IMR-90 (cell line): ENCODE measurements around the gene PLAGL1. TPM values are rescaled to one million over a fixed set of nuclear protein-coding genes. Genes with fewer than 3 reads are reported as not detected.

Experiments
- ATAC-seq: fragments of 200-7000 bp; cut with Tn5 transposase; 2 replicates; pipeline ENCODE4 v1.9.1; 2020; ENCODE audit warnings: low read depth, mild to moderate bottlenecking, moderate library complexity
- BruUV-seq: library from RNA; stranded (reverse); fragments of 400-500 nt; replicated peaks from 2 replicates; lab custom pipeline; 2021; lab: Mats Ljungman, UMichigan
- CTCF ChIA-PET: fragments of 300-600 bp; formaldehyde crosslinking; extraction: SDS; loops from one replicate; lab custom pipeline; 2021; ENCODE audit warnings: antibody characterized with exemption; lab: Yijun Ruan, JAX
- POLR2A ChIA-PET: fragments of 300-600 bp; sonication (Branson Sonifier 250); formaldehyde crosslinking; loops from one replicate; lab custom pipeline; 2022; ENCODE audit warnings: antibody characterized with exemption; ENCODE audit not compliant: unreplicated experiment; lab: Charles Lee
- DNase-seq: peaks from one replicate; pipeline ENCODE4 v3.0.0; 2013
- H2AFZ ChIP-seq: replicated peaks from 2 replicates; pipeline ENCODE3; 2013; ENCODE audit warnings: low read length, mild to moderate bottlenecking; ENCODE audit not compliant: poor library complexity
- H2AK5ac ChIP-seq: 2 replicates; pipeline ENCODE4 v1.6.1; 2013; ENCODE audit warnings: low read depth, low read length, inconsistent platforms
- H2AK9ac ChIP-seq: replicated peaks from 2 replicates; pipeline ENCODE3; 2013; ENCODE audit warnings: mild to moderate bottlenecking, low read depth, low read length, moderate library complexity; ENCODE audit not compliant: poor library complexity
- H2BK120ac ChIP-seq: 2 replicates; pipeline ENCODE4 v1.6.1; 2013; ENCODE audit warnings: low read depth, low read length, inconsistent platforms
- H2BK15ac ChIP-seq: 3 replicates; pipeline ENCODE4 v1.6.1; 2013; ENCODE audit warnings: low read depth, low read length, inconsistent platforms
- H2BK20ac ChIP-seq: 2 replicates; pipeline ENCODE4 v1.6.1; 2013; ENCODE audit warnings: low read depth, mild to moderate bottlenecking, inconsistent platforms, low read length, moderate library complexity
- H2BK5ac ChIP-seq: 2 replicates; pipeline ENCODE4 v1.6.1; 2013; ENCODE audit warnings: mild to moderate bottlenecking, low read depth, low read length, inconsistent platforms; ENCODE audit not compliant: poor library complexity, severe bottlenecking
- H3K14ac ChIP-seq: replicated peaks from 2 replicates; pipeline ENCODE4 v1.6.1; 2013; ENCODE audit warnings: low read depth, low read length, inconsistent platforms
- H3K18ac ChIP-seq: 2 replicates; pipeline ENCODE4 v1.6.1; 2013; ENCODE audit warnings: low read depth, low read length, control low read depth
- H3K23ac ChIP-seq: 2 replicates; pipeline ENCODE4 v1.6.1; 2013; ENCODE audit warnings: low read depth, low read length, inconsistent platforms
- H3K27ac ChIP-seq: 2 replicates; pipeline ENCODE4 v1.5.1; 2013; ENCODE audit warnings: mild to moderate bottlenecking, control low read depth, low read length; ENCODE audit not compliant: insufficient read depth
- H3K27me3 ChIP-seq: 2 replicates; pipeline ENCODE4 v1.6.1; 2013; ENCODE audit warnings: low read length; ENCODE audit not compliant: control insufficient read depth, insufficient read depth
- H3K36me3 ChIP-seq: 2 replicates; pipeline ENCODE4 v1.6.1; 2013; ENCODE audit warnings: low read length, mixed read lengths; ENCODE audit not compliant: control insufficient read depth, insufficient read depth
- H3K4ac ChIP-seq: 2 replicates; pipeline ENCODE4 v1.6.1; 2013; ENCODE audit warnings: low read depth, low read length, inconsistent platforms
- H3K4me1 ChIP-seq: 2 replicates; pipeline ENCODE4 v1.6.1; 2013; ENCODE audit warnings: low read length, mixed read lengths; ENCODE audit not compliant: control insufficient read depth, insufficient read depth
- H3K4me2 ChIP-seq: 2 replicates; pipeline ENCODE4 v1.6.1; 2013; ENCODE audit warnings: low read depth, mild to moderate bottlenecking, control low read depth, low read length, moderate library complexity
- H3K4me3 ChIP-seq: 2 replicates; pipeline ENCODE4 v1.5.1; 2013; ENCODE audit warnings: low read depth, mild to moderate bottlenecking, control low read depth, low read length, moderate library complexity; ENCODE audit not compliant: insufficient read depth
- H3K56ac ChIP-seq: 2 replicates; pipeline ENCODE4 v1.6.1; 2013; ENCODE audit warnings: low read length, inconsistent platforms; ENCODE audit not compliant: insufficient read depth; ENCODE audit errors: extremely low read depth
- H3K79me1 ChIP-seq, 2 experiments: 2 replicates each; pipeline ENCODE4 v1.6.1; 2013; ENCODE audit warnings: low read length in 2 of 2, inconsistent platforms in 1 of 2, low read depth in 1 of 2
- H3K9ac ChIP-seq: 2 replicates; pipeline ENCODE4 v1.6.1; 2013; ENCODE audit warnings: low read depth, low read length, control low read depth
- H3K9me1 ChIP-seq: 2 replicates; pipeline ENCODE4 v1.6.1; 2013; ENCODE audit warnings: low read length, inconsistent platforms; ENCODE audit not compliant: insufficient read depth
- H3K9me3 ChIP-seq: 2 replicates; pipeline ENCODE4 v1.6.1; 2013; ENCODE audit warnings: low read length; ENCODE audit not compliant: control insufficient read depth, insufficient read depth
- H4K20me1 ChIP-seq: 2 replicates; pipeline ENCODE4 v1.6.1; 2013; ENCODE audit warnings: low read length, inconsistent platforms; ENCODE audit not compliant: insufficient read depth
- H4K5ac ChIP-seq: 2 replicates; pipeline ENCODE4 v1.6.1; 2013; ENCODE audit warnings: mild to moderate bottlenecking, low read depth, low read length, control low read depth
- H4K8ac ChIP-seq, 2 experiments: 2 replicates each; pipeline ENCODE4 v1.6.1; 2013; ENCODE audit warnings: low read depth in 2 of 2, low read length in 2 of 2, control low read depth in 1 of 2, inconsistent platforms in 1 of 2
- H4K91ac ChIP-seq: 2 replicates; pipeline ENCODE4 v1.6.1; 2013; ENCODE audit warnings: low read depth, low read length, inconsistent platforms; ENCODE audit not compliant: insufficient read depth
- BHLHE40 ChIP-seq: fragments of 150-350 bp; IDR thresholded peaks from 2 replicates; pipeline ENCODE4 v1.6.1; 2016; ENCODE audit warnings: mild to moderate bottlenecking, low read depth, low read length
- CEBPB ChIP-seq: IDR thresholded peaks from 2 replicates; pipeline ENCODE4 v1.6.1; 2012; ENCODE audit warnings: low read depth, low read length, improper control_type of control experiment
- FOS ChIP-seq: fragments of 150-350 bp; IDR thresholded peaks from 2 replicates; pipeline ENCODE4 v1.6.1; 2016; ENCODE audit warnings: low read depth, low read length
- MAFK ChIP-seq: IDR thresholded peaks from 2 replicates; pipeline ENCODE4 v1.6.1; 2012; ENCODE audit warnings: low read depth, low read length, improper control_type of control experiment
- MAZ ChIP-seq: IDR thresholded peaks from 2 replicates; pipeline ENCODE4 v1.6.1; 2012; ENCODE audit warnings: low read depth, mild to moderate bottlenecking, low read length, improper control_type of control experiment, moderate library complexity, borderline replicate concordance
- MXI1 ChIP-seq: IDR thresholded peaks from 2 replicates; pipeline ENCODE4 v1.6.1; 2012; ENCODE audit warnings: low read depth, mild to moderate bottlenecking, low read length, moderate library complexity, borderline replicate concordance
- NFE2L2 ChIP-seq: fragments of 150-350 bp; IDR thresholded peaks from 2 replicates; pipeline ENCODE4 v1.6.1; 2016; ENCODE audit warnings: low read depth, mild to moderate bottlenecking, low read length
- POLR2A ChIP-seq: IDR thresholded peaks from 2 replicates; pipeline ENCODE4 v1.6.1; 2012; ENCODE audit warnings: mild to moderate bottlenecking, low read depth, low read length
- RAD21 ChIP-seq: IDR thresholded peaks from 2 replicates; pipeline ENCODE4 v1.6.1; 2012; ENCODE audit warnings: low read length, improper control_type of control experiment
- RCOR1 ChIP-seq: IDR thresholded peaks from 2 replicates; pipeline ENCODE4 v1.6.1; 2012; ENCODE audit warnings: mild to moderate bottlenecking, low read length, improper control_type of control experiment; ENCODE audit not compliant: insufficient replicate concordance
- RFX5 ChIP-seq: IDR thresholded peaks from 2 replicates; pipeline ENCODE4 v1.8.0; 2012; ENCODE audit warnings: low read depth, mild to moderate bottlenecking, low read length, moderate library complexity
- SMC3 ChIP-seq: fragments of 150-350 bp; IDR thresholded peaks from 2 replicates; pipeline ENCODE4 v1.6.1; 2016; ENCODE audit warnings: low read depth, mild to moderate bottlenecking, antibody characterized with exemption, low read length, moderate library complexity
- USF2 ChIP-seq: fragments of 150-350 bp; IDR thresholded peaks from 2 replicates; pipeline ENCODE4 v1.6.1; 2017; ENCODE audit warnings: mild to moderate bottlenecking, antibody characterized with exemption, low read length, low read depth
- WGBS, 2 experiments: methylation state at CpG; one replicate each; pipeline versions ENCODE4 v1.1.5 to v1.1.7; 2013; ENCODE audit warnings: missing lambda C conversion rate in 2 of 2; ENCODE audit not compliant: insufficient read length in 1 of 2; ENCODE audit errors: extremely low coverage in 2 of 2; 5-methylcytosine and 5-hydroxymethylcytosine counted together
- dilution Hi-C: fragments of 300-500 bp; cut with HindIII; formaldehyde crosslinking; loops from one replicate; pipeline ENCODE4 v1.14.3; 2018; ENCODE audit warnings: low sequenced_read_pairs; ENCODE audit not compliant: unreplicated experiment
- in situ Hi-C: fragments of 300-500 bp; cut with MboI; formaldehyde crosslinking; loops from 3 replicates; pipeline ENCODE4 v1.14.3; 2019; ENCODE audit warnings: low sequenced_read_pairs, inconsistent platforms, mixed read lengths
- intact Hi-C: fragments of 100-400 bp; cut with micrococcal nuclease; formaldehyde crosslinking; loops from 2 replicates; pipeline ENCODE4 v1.10.0; 2022
- polyA plus RNA-seq, 3 experiments: library from polyadenylated mRNA; depleted of rRNA; stranded (reverse); fragments of >200 nt; gene quantifications; 2 replicates each; pipeline ENCODE4 v1.2.3, GENCODE V29; 2012; ENCODE audit warnings: low replicate concordance in 1 of 3
- total RNA-seq: library from RNA; depleted of rRNA; stranded (reverse); fragments of >200 nt; gene quantifications from 2 replicates; pipeline ENCODE4 v1.2.3, GENCODE V29; 2012
- TF ChIP-seq, protein P1 (sequence below): fragments of 150-350 bp; IDR thresholded peaks from 2 replicates; pipeline ENCODE4 v1.6.1; 2016; ENCODE audit warnings: low read depth, mild to moderate bottlenecking, low read length, moderate library complexity, borderline replicate concordance

PLAGL1 gene
- total and polyA plus RNA-seq, 2 of the 4 experiments (the other 2 are of a cell fraction): 23.3 to 73.8 TPM

DNA sequence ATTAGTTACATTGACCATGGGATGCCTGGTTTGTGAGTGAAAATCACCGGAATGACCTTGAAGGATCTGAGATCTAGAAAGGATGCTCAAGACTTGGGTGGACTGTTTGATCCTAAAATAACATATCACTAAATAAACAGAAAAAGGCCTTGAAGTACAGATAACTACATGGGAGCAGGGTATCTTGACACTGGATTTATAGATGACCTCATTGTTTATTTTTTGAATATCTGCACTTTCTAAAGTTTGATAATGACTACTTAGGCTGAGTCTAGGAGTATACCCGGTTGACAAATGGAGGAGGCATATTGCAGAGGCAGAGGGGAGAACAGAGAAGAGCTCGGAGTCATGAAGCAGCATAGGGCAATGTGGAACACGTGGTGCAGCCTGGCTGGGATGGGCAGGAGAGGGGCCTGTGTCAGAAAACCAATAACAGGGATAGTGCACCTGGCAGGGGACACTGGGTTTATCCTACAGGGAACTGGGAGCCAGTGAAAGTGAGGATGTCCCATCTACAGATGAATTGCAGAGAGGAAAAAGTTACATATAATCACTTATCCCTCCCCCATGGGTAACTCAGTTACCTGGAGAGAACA is 50.3 kb downstream of the PLAGL1 start:
- WGBS, 2 experiments: 80% methylated on average over 1 of the region's 4 CpGs; no CpG with 5 or more reads in 1 of the 2 experiments
- CTCF ChIA-PET: no interaction called here

More for the DNA sequence above, 50.3 kb downstream of the PLAGL1 start:
- H3K4me1 ChIP-seq: peaks cover 6% of the 10 kb centered on the region; the same call in 1 of the 2 replicates
- POLR2A ChIA-PET: no interaction called here
- H3K27ac ChIP-seq: no peak overlapping the region
- no peaks in the 10 kb centered on the region for H3K9me1 ChIP-seq
- H4K8ac ChIP-seq: no peak overlapping the region
- H2BK120ac ChIP-seq: no peak overlapping the region
- H3K4me2 ChIP-seq: no peak overlapping the region
- in situ Hi-C loops (no loop called here), dilution Hi-C loops (no loop called here), intact Hi-C loops (no loop called here)
- no peaks in the 10 kb centered on the region for H3K79me1 ChIP-seq
- no peak overlapping the region for H2BK5ac ChIP-seq
- H3K56ac ChIP-seq: no peak overlapping the region
- no peak overlapping the region for H3K4me3 ChIP-seq
- H3K36me3 ChIP-seq: peaks cover 15% of the 10 kb centered on the region
- H3K23ac ChIP-seq: no peak overlapping the region
- H2AFZ ChIP-seq: no peak overlapping the region
- H2AK5ac ChIP-seq: no peak overlapping the region
- no peak overlapping the region for H3K18ac ChIP-seq
- BruUV-seq: no TSS peak
- no peak overlapping the region for H3K14ac ChIP-seq
- no peak overlapping the region for H4K91ac ChIP-seq
- H3K9me3 ChIP-seq: no peaks in the 10 kb centered on the region
- no peak overlapping the region for H2BK20ac ChIP-seq
- no peak overlapping the region for H3K4ac ChIP-seq
- no peak overlapping the region for H4K5ac ChIP-seq
- no peak for DNase-seq
- H3K9ac ChIP-seq: no peak overlapping the region
- ATAC-seq: peak; percentile 46; the same call in 1 of the 2 replicates
- no peaks in the 10 kb centered on the region for H4K20me1 ChIP-seq
- no peak overlapping the region for H2AK9ac ChIP-seq
- peaks cover 9% of the 10 kb centered on the region for H3K27me3 ChIP-seq
- TF ChIP-seq MXI1 (no peak), MAZ (no peak), RAD21 (no peak), MAFK (no peak), FOS (no peak), RCOR1 (no peak), BHLHE40 (no peak), NFE2L2 (no peak), USF2 (no peak), RFX5 (no peak), POLR2A (no peak), SMC3 (no peak), CEBPB (no peak)
- TF ChIP-seq, protein P1, sequence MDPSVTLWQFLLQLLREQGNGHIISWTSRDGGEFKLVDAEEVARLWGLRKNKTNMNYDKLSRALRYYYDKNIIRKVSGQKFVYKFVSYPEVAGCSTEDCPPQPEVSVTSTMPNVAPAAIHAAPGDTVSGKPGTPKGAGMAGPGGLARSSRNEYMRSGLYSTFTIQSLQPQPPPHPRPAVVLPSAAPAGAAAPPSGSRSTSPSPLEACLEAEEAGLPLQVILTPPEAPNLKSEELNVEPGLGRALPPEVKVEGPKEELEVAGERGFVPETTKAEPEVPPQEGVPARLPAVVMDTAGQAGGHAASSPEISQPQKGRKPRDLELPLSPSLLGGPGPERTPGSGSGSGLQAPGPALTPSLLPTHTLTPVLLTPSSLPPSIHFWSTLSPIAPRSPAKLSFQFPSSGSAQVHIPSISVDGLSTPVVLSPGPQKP: no peak
- H2BK15ac ChIP-seq: no peak overlapping the region
